ENCODE data around the gene FXYD3. TPM values are rescaled to one million over a fixed set of nuclear protein-coding genes. Genes with fewer than 3 reads are reported as not detected.

FXYD3 gene
- total RNA-seq, 1 donor from 2014 or later = 17.3 TPM

- no peaks in the 10 kb centered on the region for H3K9me3 Mint-ChIP-seq (ENCODE audit: low read depth)
- peaks cover 20% of the 10 kb centered on the region for H3K27me3 Mint-ChIP-seq
- no peaks in the 10 kb centered on the region for H3K36me3 Mint-ChIP-seq (ENCODE audit: insufficient read depth)
- H3K4me1 Mint-ChIP-seq (ENCODE audit: low read depth) = peaks cover 1% of the 10 kb centered on the region
- H3K27ac Mint-ChIP-seq = no peak overlapping the region
- no peak for TF ChIP-seq CTCF (IDR thresholded peaks at IDR 0.05; ENCODE audit: unreplicated experiment)
- no peak for DNase-seq (ENCODE audit: low spot score, unreplicated experiment)
- no peak overlapping the region for H3K4me3 Mint-ChIP-seq (ENCODE audit: low read depth)
Measured at GRCh38 chr19:35124098-35125060, 8.8 kb downstream of the FXYD3 start.

GRCh38 chr19:35125270-35125717, 9.7 kb downstream of the FXYD3 start:
- H3K36me3 Mint-ChIP-seq (ENCODE audit: insufficient read depth) = no peaks in the 10 kb centered on the region
- no peaks in the 10 kb centered on the region for H3K9me3 Mint-ChIP-seq (ENCODE audit: low read depth)
- no peak overlapping the region for H3K27ac Mint-ChIP-seq
- H3K27me3 Mint-ChIP-seq = peaks cover 20% of the 10 kb centered on the region
- no peak for TF ChIP-seq CTCF (IDR thresholded peaks at IDR 0.05; ENCODE audit: unreplicated experiment)
- peaks cover 8% of the 10 kb centered on the region for H3K4me1 Mint-ChIP-seq (ENCODE audit: low read depth)
- H3K4me3 Mint-ChIP-seq (ENCODE audit: low read depth) = no peak overlapping the region
- DNase-seq (ENCODE audit: low spot score, unreplicated experiment) = no peak

GRCh38 chr19:35125749-35126623, 10.4 kb downstream of the FXYD3 start:
- TF ChIP-seq CTCF (IDR thresholded peaks at IDR 0.05; ENCODE audit: unreplicated experiment) = no peak
- Mint-ChIP-seq H3K27me3 (peaks cover 20% of the 10 kb centered on the region), H3K36me3 (ENCODE audit: insufficient read depth) (no peaks in the 10 kb centered on the region), H3K9me3 (ENCODE audit: low read depth) (no peaks in the 10 kb centered on the region), H3K27ac (no peak overlapping the region), H3K4me1 (ENCODE audit: low read depth) (peaks cover 8% of the 10 kb centered on the region), H3K4me3 (ENCODE audit: low read depth) (no peak overlapping the region)
- no peak for DNase-seq (ENCODE audit: low spot score, unreplicated experiment)

GRCh38 chr19:35126624-35126959, 11.0 kb downstream of the FXYD3 start:
- Mint-ChIP-seq H3K4me3 (ENCODE audit: low read depth) (no peak overlapping the region), H3K9me3 (ENCODE audit: low read depth) (no peaks in the 10 kb centered on the region), H3K27me3 (peaks cover 18% of the 10 kb centered on the region), H3K27ac (no peak overlapping the region), H3K36me3 (ENCODE audit: insufficient read depth) (no peaks in the 10 kb centered on the region), H3K4me1 (ENCODE audit: low read depth) (peaks cover 8% of the 10 kb centered on the region)
- DNase-seq (ENCODE audit: low spot score, unreplicated experiment) = no peak
- TF ChIP-seq CTCF (IDR thresholded peaks at IDR 0.05; ENCODE audit: unreplicated experiment) = no peak

GRCh38 chr19:35127871-35128270, 12.2 kb downstream of the FXYD3 start:
- H3K36me3 Mint-ChIP-seq (ENCODE audit: insufficient read depth) = no peaks in the 10 kb centered on the region
- no peak for TF ChIP-seq CTCF (IDR thresholded peaks at IDR 0.05; ENCODE audit: unreplicated experiment)
- H3K27ac Mint-ChIP-seq = no peak overlapping the region
- peaks cover 4% of the 10 kb centered on the region for H3K9me3 Mint-ChIP-seq (ENCODE audit: low read depth)
- no peak overlapping the region for H3K4me3 Mint-ChIP-seq (ENCODE audit: low read depth)
- no peak for DNase-seq (ENCODE audit: low spot score, unreplicated experiment)
- H3K27me3 Mint-ChIP-seq = peaks cover 15% of the 10 kb centered on the region
- H3K4me1 Mint-ChIP-seq (ENCODE audit: low read depth) = peaks cover 8% of the 10 kb centered on the region

Data from progenitor cell of endocrine pancreas (in vitro differentiated cells).